Measurements from ENCODE around the gene SDK2. TPM values are rescaled to one million over a fixed set of nuclear protein-coding genes. Genes with fewer than 3 reads are reported as not detected.

SDK2 gene
- total RNA-seq, 1 donor from 2014 or later: 11.0 TPM

DNA sequence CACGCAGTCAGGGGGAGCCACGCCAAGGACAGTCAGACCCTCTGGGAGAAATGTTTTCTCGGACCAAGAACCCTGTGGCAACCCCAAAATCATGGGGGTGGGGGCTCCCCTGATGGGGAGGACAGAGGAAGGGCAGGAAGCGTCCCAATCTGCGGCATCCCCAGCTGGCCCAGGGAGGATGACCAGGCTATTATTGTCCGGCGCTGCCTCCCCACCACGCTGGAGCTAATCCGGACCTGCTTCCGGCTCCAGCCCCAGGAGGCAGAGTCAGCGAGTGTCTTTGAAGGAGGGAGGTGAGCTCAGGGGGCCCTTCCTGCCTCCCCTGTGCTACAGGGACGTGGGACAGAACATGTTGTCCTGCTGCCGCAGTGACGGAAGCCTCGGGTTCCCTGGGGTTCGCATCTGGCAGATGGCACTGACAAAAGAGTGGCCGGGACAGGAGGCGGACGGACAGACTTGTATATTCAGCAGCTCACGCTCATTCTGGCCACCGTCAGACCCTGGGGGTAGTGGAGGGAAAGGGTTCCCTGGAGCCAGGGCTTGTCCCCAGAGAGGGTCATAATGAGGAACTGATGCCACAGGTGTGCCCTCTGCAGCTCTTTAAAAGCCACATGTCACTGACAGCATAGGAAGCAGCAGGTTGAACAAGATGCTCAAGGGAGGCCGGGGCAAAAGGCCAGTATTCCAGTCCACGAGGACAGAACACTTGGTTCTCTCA, 278.2 kb downstream of the SDK2 start:
- peaks cover 8 to 20% (median 13%) of the 10 kb centered on the region in 3 donors for H3K4me1 ChIP-seq (ENCODE audit: control insufficient read depth in 3 of 3, insufficient read depth in 3 of 3, low read length in 3 of 3)
- H3K9me3 ChIP-seq (ENCODE audit: control insufficient read depth in 3 of 3, low read length in 3 of 3): no peaks in the 10 kb centered on the region
- H3K9ac ChIP-seq (ENCODE audit: low read depth in 1 of 3, low read length in 3 of 3): peak overlapping the region in 1 of 3 donors; percentile 33
- H3K27ac ChIP-seq (ENCODE audit: low read depth, low read length): peak overlapping the region; percentile 64
- peaks cover 0 to 8% (median 0%) of the 10 kb centered on the region in 3 donors for H3K27me3 ChIP-seq (ENCODE audit: control insufficient read depth in 3 of 3, insufficient read depth in 3 of 3, low read length in 3 of 3)
- H3K4me3 ChIP-seq (ENCODE audit: low read length in 3 of 3): peak overlapping the region in 2 of 3 donors; percentile 15 to 49
- H3K36me3 ChIP-seq (ENCODE audit: control insufficient read depth in 3 of 3, insufficient read depth in 3 of 3, low read length in 3 of 3): no peaks in the 10 kb centered on the region

DNA sequence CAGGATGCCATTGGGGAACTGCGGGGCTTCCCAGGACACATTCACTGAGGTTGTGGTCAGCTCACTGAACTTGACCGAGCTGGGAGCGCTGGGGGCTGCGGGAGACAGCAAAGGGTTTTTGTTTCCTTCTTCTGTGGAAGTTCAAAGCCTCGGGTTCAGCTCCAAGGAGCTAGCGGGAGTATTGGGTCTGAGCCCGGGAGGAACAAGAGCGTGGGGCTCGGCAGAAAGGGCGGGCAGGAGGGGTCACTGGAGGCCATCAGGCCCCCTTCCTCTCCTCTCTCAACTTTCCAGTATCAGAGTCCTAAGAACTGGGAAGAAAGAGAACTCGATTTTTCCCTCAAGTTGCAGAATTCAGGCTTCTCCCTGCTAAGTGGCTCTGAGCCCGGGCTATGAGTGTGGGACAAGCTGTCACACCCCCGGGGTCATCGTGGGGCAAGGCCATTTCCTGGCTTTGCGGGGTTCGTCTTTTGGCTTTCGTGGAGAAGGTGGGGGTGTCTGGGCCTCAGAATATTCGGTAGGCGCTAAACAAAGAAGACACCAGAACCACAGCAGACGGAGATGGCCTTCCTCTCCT, 278.9 kb downstream of the SDK2 start:
- H3K4me1 ChIP-seq (ENCODE audit: control insufficient read depth in 3 of 3, insufficient read depth in 3 of 3, low read length in 3 of 3): peaks cover 8 to 20% (median 13%) of the 10 kb centered on the region in 3 donors
- peak overlapping the region; percentile 32 to 43 (median 33) for H3K9ac ChIP-seq (ENCODE audit: low read depth in 1 of 3, low read length in 3 of 3)
- H3K4me3 ChIP-seq (ENCODE audit: low read length in 3 of 3): no peak overlapping the region
- H3K36me3 ChIP-seq (ENCODE audit: control insufficient read depth in 3 of 3, insufficient read depth in 3 of 3, low read length in 3 of 3): no peaks in the 10 kb centered on the region
- peaks cover 0 to 8% (median 0%) of the 10 kb centered on the region in 3 donors for H3K27me3 ChIP-seq (ENCODE audit: control insufficient read depth in 3 of 3, insufficient read depth in 3 of 3, low read length in 3 of 3)
- H3K27ac ChIP-seq (ENCODE audit: low read depth, low read length): peak overlapping the region; percentile 64
- no peaks in the 10 kb centered on the region for H3K9me3 ChIP-seq (ENCODE audit: control insufficient read depth in 3 of 3, low read length in 3 of 3)

GRCh38 chr17:73364155-73364522, 280.1 kb downstream of the SDK2 start:
- H3K4me1 ChIP-seq (ENCODE audit: control insufficient read depth in 3 of 3, insufficient read depth in 3 of 3, low read length in 3 of 3): peaks cover 8 to 25% (median 13%) of the 10 kb centered on the region in 3 donors
- no peak overlapping the region for H3K27ac ChIP-seq (ENCODE audit: low read depth, low read length)
- H3K4me3 ChIP-seq (ENCODE audit: low read length in 3 of 3): no peak overlapping the region

DNA sequence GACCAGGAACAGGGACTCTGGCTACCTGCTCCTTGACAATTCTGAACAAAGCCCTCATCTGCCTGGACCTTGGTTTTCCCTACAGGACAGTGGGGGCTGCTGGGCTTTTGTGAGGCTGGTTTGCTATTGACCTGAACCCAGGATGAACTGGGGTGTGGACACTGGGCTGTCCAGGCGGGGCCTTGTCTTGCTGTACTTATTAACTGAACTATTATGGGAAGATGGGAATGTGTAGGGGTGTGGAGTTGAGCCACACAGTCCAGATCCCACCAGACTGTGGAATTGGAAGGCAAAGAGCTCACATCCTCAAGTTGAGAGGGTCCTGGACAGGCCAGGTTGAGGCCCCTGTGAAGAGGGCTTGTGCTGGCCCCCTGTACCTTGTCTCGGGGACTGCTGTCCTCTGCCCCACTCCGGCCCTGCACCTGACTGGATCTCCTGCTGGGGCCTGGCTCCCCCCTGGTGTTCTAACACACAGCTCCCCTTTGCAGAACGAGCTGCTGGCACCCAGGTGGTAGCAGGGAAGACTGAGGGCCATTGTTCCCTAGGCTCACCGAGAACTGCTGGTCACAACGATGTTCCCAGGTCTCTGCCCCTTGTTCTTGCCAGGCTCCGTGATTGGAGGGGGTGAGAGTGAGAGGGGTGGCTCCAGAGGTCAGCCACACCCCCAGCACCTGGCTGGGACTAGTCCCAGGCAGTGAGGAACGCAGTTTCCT, 280.6 kb downstream of the SDK2 start:
- no peaks in the 10 kb centered on the region for H3K9me3 ChIP-seq (ENCODE audit: control insufficient read depth in 3 of 3, low read length in 3 of 3)
- H3K9ac ChIP-seq (ENCODE audit: low read depth in 1 of 3, low read length in 3 of 3): no peak overlapping the region

More at GRCh38 chr17:73364155-73364522, 280.1 kb downstream of the SDK2 start:
- H3K36me3 ChIP-seq (ENCODE audit: control insufficient read depth in 3 of 3, insufficient read depth in 3 of 3, low read length in 3 of 3): no peaks in the 10 kb centered on the region
- peaks cover 0 to 8% (median 0%) of the 10 kb centered on the region in 3 donors for H3K27me3 ChIP-seq (ENCODE audit: control insufficient read depth in 3 of 3, insufficient read depth in 3 of 3, low read length in 3 of 3)
- H3K9me3 ChIP-seq (ENCODE audit: control insufficient read depth in 3 of 3, low read length in 3 of 3): no peaks in the 10 kb centered on the region
- no peak overlapping the region for H3K9ac ChIP-seq (ENCODE audit: low read depth in 1 of 3, low read length in 3 of 3)

GRCh38 chr17:73362697-73363096, 281.5 kb downstream of the SDK2 start:
- Histone ChIP-seq H3K36me3 (ENCODE audit: control insufficient read depth in 3 of 3, insufficient read depth in 3 of 3, low read length in 3 of 3) (no peaks in the 10 kb centered on the region), H3K4me3 (ENCODE audit: low read length in 3 of 3) (no peak overlapping the region), H3K27ac (ENCODE audit: low read depth, low read length) (no peak overlapping the region), H3K9ac (ENCODE audit: low read depth in 1 of 3, low read length in 3 of 3) (no peak overlapping the region), H3K4me1 (ENCODE audit: control insufficient read depth in 3 of 3, insufficient read depth in 3 of 3, low read length in 3 of 3) (peaks cover 8 to 25% (median 13%) of the 10 kb centered on the region in 3 donors), H3K9me3 (ENCODE audit: control insufficient read depth in 3 of 3, low read length in 3 of 3) (no peaks in the 10 kb centered on the region), H3K27me3 (ENCODE audit: control insufficient read depth in 3 of 3, insufficient read depth in 3 of 3, low read length in 3 of 3) (peaks cover 0 to 8% (median 0%) of the 10 kb centered on the region in 3 donors)

More for the DNA sequence above, 280.6 kb downstream of the SDK2 start:
- H3K27me3 ChIP-seq (ENCODE audit: control insufficient read depth in 3 of 3, insufficient read depth in 3 of 3, low read length in 3 of 3): peaks cover 0 to 8% (median 0%) of the 10 kb centered on the region in 3 donors
- peaks cover 8 to 25% (median 13%) of the 10 kb centered on the region in 3 donors for H3K4me1 ChIP-seq (ENCODE audit: control insufficient read depth in 3 of 3, insufficient read depth in 3 of 3, low read length in 3 of 3)
- H3K36me3 ChIP-seq (ENCODE audit: control insufficient read depth in 3 of 3, insufficient read depth in 3 of 3, low read length in 3 of 3): no peaks in the 10 kb centered on the region
- no peak overlapping the region for H3K27ac ChIP-seq (ENCODE audit: low read depth, low read length)
- H3K4me3 ChIP-seq (ENCODE audit: low read length in 3 of 3): no peak overlapping the region

DNA sequence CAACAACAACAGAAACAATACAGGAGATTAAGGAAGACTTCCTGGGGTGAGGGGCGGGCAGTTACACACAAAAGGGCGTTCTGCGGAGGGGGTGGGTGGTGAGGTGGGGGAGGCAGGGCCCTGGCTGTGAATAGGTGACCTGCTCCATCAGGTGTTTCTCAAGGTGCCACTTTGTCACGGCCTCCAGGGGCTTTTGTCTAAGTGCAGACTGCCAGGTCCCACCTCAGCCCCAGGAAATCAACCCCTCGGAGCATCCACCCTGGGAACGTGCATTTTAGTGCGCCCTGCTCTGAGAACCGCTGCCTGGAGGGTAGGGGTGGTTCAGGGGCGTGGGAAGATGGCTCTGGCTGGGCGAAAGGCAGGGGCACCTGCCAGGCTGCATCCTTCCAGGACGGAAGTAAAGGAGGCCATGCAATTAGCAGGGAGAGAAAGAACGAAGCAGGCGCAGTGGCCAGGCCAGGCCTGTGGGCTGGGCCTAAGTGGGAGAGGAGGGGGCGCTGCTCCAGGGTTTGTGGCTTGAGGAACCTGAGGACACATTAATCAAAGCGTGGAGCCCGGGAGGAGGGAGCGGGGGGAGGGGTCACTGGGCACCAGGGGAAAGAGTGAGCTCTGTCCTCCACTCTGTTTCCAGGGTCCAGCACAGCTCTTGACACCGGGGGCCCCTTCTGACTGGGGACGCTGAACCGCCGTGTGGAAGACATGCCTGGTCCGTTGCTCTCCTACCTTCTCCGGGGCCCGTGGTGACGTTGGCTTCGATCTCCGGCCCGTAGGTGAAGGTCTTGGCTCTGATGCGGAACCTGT, 283.1 kb downstream of the SDK2 start:
- Histone ChIP-seq H3K4me1 (ENCODE audit: control insufficient read depth in 3 of 3, insufficient read depth in 3 of 3, low read length in 3 of 3) (peaks cover 10 to 23% (median 16%) of the 10 kb centered on the region in 3 donors), H3K4me3 (ENCODE audit: low read length in 3 of 3) (no peak overlapping the region), H3K36me3 (ENCODE audit: control insufficient read depth in 3 of 3, insufficient read depth in 3 of 3, low read length in 3 of 3) (no peaks in the 10 kb centered on the region), H3K27me3 (ENCODE audit: control insufficient read depth in 3 of 3, insufficient read depth in 3 of 3, low read length in 3 of 3) (peaks cover 0 to 5% (median 0%) of the 10 kb centered on the region in 3 donors), H3K9me3 (ENCODE audit: control insufficient read depth in 3 of 3, low read length in 3 of 3) (no peaks in the 10 kb centered on the region), H3K27ac (ENCODE audit: low read depth, low read length) (no peak overlapping the region), H3K9ac (ENCODE audit: low read depth in 1 of 3, low read length in 3 of 3) (no peak overlapping the region)

GRCh38 chr17:73359987-73360410, 284.2 kb downstream of the SDK2 start:
- Histone ChIP-seq H3K27ac (ENCODE audit: low read depth, low read length) (no peak overlapping the region), H3K9ac (ENCODE audit: low read depth in 1 of 3, low read length in 3 of 3) (no peak overlapping the region), H3K36me3 (ENCODE audit: control insufficient read depth in 3 of 3, insufficient read depth in 3 of 3, low read length in 3 of 3) (no peaks in the 10 kb centered on the region), H3K9me3 (ENCODE audit: control insufficient read depth in 3 of 3, low read length in 3 of 3) (no peaks in the 10 kb centered on the region), H3K4me3 (ENCODE audit: low read length in 3 of 3) (no peak overlapping the region), H3K27me3 (ENCODE audit: control insufficient read depth in 3 of 3, insufficient read depth in 3 of 3, low read length in 3 of 3) (peaks cover 0 to 5% (median 0%) of the 10 kb centered on the region in 3 donors), H3K4me1 (ENCODE audit: control insufficient read depth in 3 of 3, insufficient read depth in 3 of 3, low read length in 3 of 3) (peaks cover 5 to 15% (median 10%) of the 10 kb centered on the region in 3 donors)

- Histone ChIP-seq H3K4me1 (ENCODE audit: control insufficient read depth in 3 of 3, insufficient read depth in 3 of 3, low read length in 3 of 3) (peaks cover 5 to 14% (median 10%) of the 10 kb centered on the region in 3 donors), H3K27me3 (ENCODE audit: control insufficient read depth in 3 of 3, insufficient read depth in 3 of 3, low read length in 3 of 3) (peaks cover 0 to 5% (median 0%) of the 10 kb centered on the region in 3 donors), H3K27ac (ENCODE audit: low read depth, low read length) (no peak overlapping the region), H3K9me3 (ENCODE audit: control insufficient read depth in 3 of 3, low read length in 3 of 3) (no peaks in the 10 kb centered on the region), H3K36me3 (ENCODE audit: control insufficient read depth in 3 of 3, insufficient read depth in 3 of 3, low read length in 3 of 3) (no peaks in the 10 kb centered on the region), H3K4me3 (ENCODE audit: low read length in 3 of 3) (no peak overlapping the region), H3K9ac (ENCODE audit: low read depth in 1 of 3, low read length in 3 of 3) (no peak overlapping the region)
Observed at GRCh38 chr17:73359352-73359751, 284.9 kb downstream of the SDK2 start.

- peaks cover 0 to 5% (median 0%) of the 10 kb centered on the region in 3 donors for H3K27me3 ChIP-seq (ENCODE audit: control insufficient read depth in 3 of 3, insufficient read depth in 3 of 3, low read length in 3 of 3)
- peaks cover 5 to 14% (median 10%) of the 10 kb centered on the region in 3 donors for H3K4me1 ChIP-seq (ENCODE audit: control insufficient read depth in 3 of 3, insufficient read depth in 3 of 3, low read length in 3 of 3)
- no peak overlapping the region for H3K27ac ChIP-seq (ENCODE audit: low read depth, low read length)
- H3K9me3 ChIP-seq (ENCODE audit: control insufficient read depth in 3 of 3, low read length in 3 of 3): no peaks in the 10 kb centered on the region
- H3K36me3 ChIP-seq (ENCODE audit: control insufficient read depth in 3 of 3, insufficient read depth in 3 of 3, low read length in 3 of 3): no peaks in the 10 kb centered on the region
- no peak overlapping the region for H3K4me3 ChIP-seq (ENCODE audit: low read length in 3 of 3)
- no peak overlapping the region for H3K9ac ChIP-seq (ENCODE audit: low read depth in 1 of 3, low read length in 3 of 3)
Observed at GRCh38 chr17:73358668-73359067, 285.6 kb downstream of the SDK2 start.

All from skeletal muscle tissue (tissue), 4 donors.